Omental fat pad (tissue), 4 donors: ENCODE measurements around the gene ATP6AP1. TPM values are rescaled to one million over a fixed set of nuclear protein-coding genes. Genes with fewer than 3 reads are reported as not detected.
"Not testable (repeated sequence)": the region's sequence is repeated elsewhere in the genome, so short reads cannot be mapped to it uniquely, and the experiment has no call there.

Source experiments
- ATAC-seq: fragments of 150-250 bp; one replicate; pipeline ENCODE4 v1.9.1; 2016; ENCODE audit warnings: mild to moderate bottlenecking, moderate library complexity; ENCODE audit not compliant: low FRiP score
- DNase-seq: peaks from one replicate; pipeline ENCODE4 v3.0.0-alpha.2; 2019; ENCODE audit warnings: low spot score
- CTCF ChIP-seq, 3 donors: fragments of 450-650 bp; IDR thresholded peaks; one replicate each; pipeline ENCODE4 v1.5.1; 2016 to 2017; ENCODE audit warnings: antibody characterized with exemption in 3 of 3, mild to moderate bottlenecking in 3 of 3, moderate library complexity in 2 of 3
- total RNA-seq, 4 donors: library from RNA; depleted of rRNA; stranded (reverse); fragments of >200 nt; gene quantifications; one replicate each; pipeline ENCODE4 v1.1.0, GENCODE V29; 2016

The ATP6AP1 gene
- total RNA-seq, 4 donors from 2014 or later = 23.8 to 51.8 (median 37.2) TPM

- no peak for TF ChIP-seq CTCF (IDR thresholded peaks at IDR 0.05)
- no peak for DNase-seq
- no peak for ATAC-seq
Measured at GRCh38 chrX:154382483-154383069, 45.9 kb upstream of the ATP6AP1 start.

- ATAC-seq (no peak), DNase-seq (no peak)
- no peak for TF ChIP-seq CTCF (IDR thresholded peaks at IDR 0.05)
Measured at GRCh38 chrX:154383359-154384283, 44.9 kb upstream of the ATP6AP1 start.

GRCh38 chrX:154384284-154384892 is 44.1 kb upstream of the ATP6AP1 start:
- TF ChIP-seq CTCF (IDR thresholded peaks at IDR 0.05) = no peak
- ATAC-seq (no peak), DNase-seq (no peak)

- not testable (repeated sequence) for DNase-seq, ATAC-seq
Measured at GRCh38 chrX:154388094-154388493, 40.4 kb upstream of the ATP6AP1 start.

GRCh38 chrX:154388649-154389048 is 39.8 kb upstream of the ATP6AP1 start:
- ATAC-seq, DNase-seq: not testable (repeated sequence)

- not testable (repeated sequence) for DNase-seq
- ATAC-seq = peak; percentile 83
Measured at GRCh38 chrX:154389812-154390747, 38.4 kb upstream of the ATP6AP1 start.

GRCh38 chrX:154396363-154396762 is 32.1 kb upstream of the ATP6AP1 start:
- not testable (repeated sequence) for ATAC-seq, DNase-seq

GRCh38 chrX:154396973-154397887 is 31.2 kb upstream of the ATP6AP1 start:
- no peak for DNase-seq
- TF ChIP-seq CTCF (IDR thresholded peaks at IDR 0.05) = no peak
- peak; percentile 82 for ATAC-seq
